H1 (cell line): ENCODE data around the gene NRDE2. TPM values are rescaled to one million over a fixed set of nuclear protein-coding genes. Genes with fewer than 3 reads are reported as not detected.

Experiments
- SIX5 ChIP-seq: IDR thresholded peaks from 2 replicates; pipeline ENCODE4 v1.6.1; 2011; ENCODE audit warnings: mild to moderate bottlenecking, low read depth, low read length
- YY1 ChIP-seq: IDR thresholded peaks from 2 replicates; pipeline ENCODE4 v1.6.1; 2011; ENCODE audit warnings: low read depth, mild to moderate bottlenecking, low read length
- polyA plus RNA-seq, 7 experiments: library from polyadenylated mRNA; depleted of rRNA in 3 of 7; stranded (reverse) in 5 of 7; unstranded in 2 of 7; fragments of >200 nt in 5 of 7; fragments of 200-250 nt in 2 of 7; gene quantifications; 1 replicate in 5 of 7; 2 replicates in 1 of 7; 4 replicates in 1 of 7; pipeline versions ENCODE4 v1.2.1 to v1.2.3, GENCODE V29; 2011 to 2013; ENCODE audit warnings: missing spikeins in 2 of 7, mixed read lengths in 2 of 7
- total RNA-seq: library from RNA; stranded (reverse); fragmentation: NEBNext Ultra II Directional; extraction: Animal tissue kit (Norgen Biotek cat#: 25700); gene quantifications from 2 replicates; pipeline ENCODE4 v1.2.1, GENCODE V29; 2021

The NRDE2 gene
- total and polyA plus RNA-seq, 2 of the 8 experiments (the other 6 are each of a cell fraction or from before 2014, with no cell fraction given): 4.9 to 12.1 TPM

- no peak for TF ChIP-seq YY1
- TF ChIP-seq SIX5: no peak
These were observed 28.3 kb downstream of the NRDE2 start (continued) for GRCh38 chr14:90303473-90303872.
